GM12878 (cell line): ENCODE measurements around the gene GAMT.

ENCODE experiments used
- CBFB ChIP-seq: IDR thresholded peaks from 2 replicates; pipeline ENCODE4 v1.6.1; 2016; ENCODE audit warnings: antibody characterized with exemption, low read depth
- EED ChIP-seq: sonication (generic); IDR thresholded peaks from 2 replicates; pipeline ENCODE4 v1.6.1; 2016; ENCODE audit warnings: antibody characterized with exemption, low read depth
- EP300 ChIP-seq, 2 experiments: fragments of 150-350 bp in 1 of 2; IDR thresholded peaks; 2 replicates each; pipeline ENCODE4 v1.6.1; 2011 to 2012; ENCODE audit warnings: low read depth in 2 of 2, low read length in 2 of 2, borderline replicate concordance in 1 of 2, improper control_type of control experiment in 1 of 2, inconsistent platforms in 1 of 2; ENCODE audit not compliant: control insufficient read depth in 1 of 2
- FOS ChIP-seq: IDR thresholded peaks from 3 replicates; pipeline ENCODE4 v1.6.1; 2011; ENCODE audit warnings: borderline replicate concordance; ENCODE audit not compliant: insufficient read length; ENCODE audit errors: extremely low read depth
- HDAC2 ChIP-seq: fragments of 200-600 bp; sonication (generic); IDR thresholded peaks from 2 replicates; pipeline ENCODE4 v1.6.1; 2017
- JUNB ChIP-seq: IDR thresholded peaks from 2 replicates; pipeline ENCODE4 v1.6.1; 2016; ENCODE audit warnings: antibody characterized with exemption, mild to moderate bottlenecking
- KDM1A ChIP-seq: fragments of 200-600 bp; sonication (generic); IDR thresholded peaks from 2 replicates; pipeline ENCODE4 v1.6.1; 2016; ENCODE audit warnings: borderline replicate concordance
- MLLT1 ChIP-seq: fragments of 450-650 bp; IDR thresholded peaks from 2 replicates; pipeline ENCODE4 v1.6.1; 2016; ENCODE audit warnings: mild to moderate bottlenecking
- NFIC ChIP-seq: IDR thresholded peaks from 2 replicates; pipeline ENCODE4 v1.6.1; 2012; ENCODE audit warnings: low read depth, mild to moderate bottlenecking, inconsistent platforms, low read length, moderate library complexity
- POLR2AphosphoS5 ChIP-seq: IDR thresholded peaks from 2 replicates; pipeline ENCODE4 v1.6.1; 2011; ENCODE audit warnings: mild to moderate bottlenecking, low read length, inconsistent platforms
- TAF1 ChIP-seq: IDR thresholded peaks from 2 replicates; pipeline ENCODE4 v1.6.1; 2011; ENCODE audit warnings: mild to moderate bottlenecking, low read depth, low read length, borderline replicate concordance
- TF ChIP-seq, protein P1 (sequence below), 3 experiments: IDR thresholded peaks in 2 of 3; conservative IDR thresholded peaks in 1 of 3; 2 replicates each; pipeline ENCODE4 v1.5.1; 2011; ENCODE audit warnings: low read depth in 3 of 3, low read length in 3 of 3, mild to moderate bottlenecking in 3 of 3, control low read depth in 2 of 3, moderate library complexity in 2 of 3, inconsistent platforms in 1 of 3, mixed read lengths in 1 of 3; ENCODE audit not compliant: control insufficient read depth in 2 of 3, insufficient read depth in 1 of 3; ENCODE audit errors: extremely low read depth in 1 of 3
- TF ChIP-seq, protein P2 (sequence below): fragments of 450-650 bp; IDR thresholded peaks from 2 replicates; pipeline ENCODE4 v1.6.1; 2017; ENCODE audit warnings: mild to moderate bottlenecking, moderate library complexity

GRCh38 chr19:1441022-1441426 lies 39.7 kb upstream of the GAMT start:
- TF ChIP-seq, protein P1, sequence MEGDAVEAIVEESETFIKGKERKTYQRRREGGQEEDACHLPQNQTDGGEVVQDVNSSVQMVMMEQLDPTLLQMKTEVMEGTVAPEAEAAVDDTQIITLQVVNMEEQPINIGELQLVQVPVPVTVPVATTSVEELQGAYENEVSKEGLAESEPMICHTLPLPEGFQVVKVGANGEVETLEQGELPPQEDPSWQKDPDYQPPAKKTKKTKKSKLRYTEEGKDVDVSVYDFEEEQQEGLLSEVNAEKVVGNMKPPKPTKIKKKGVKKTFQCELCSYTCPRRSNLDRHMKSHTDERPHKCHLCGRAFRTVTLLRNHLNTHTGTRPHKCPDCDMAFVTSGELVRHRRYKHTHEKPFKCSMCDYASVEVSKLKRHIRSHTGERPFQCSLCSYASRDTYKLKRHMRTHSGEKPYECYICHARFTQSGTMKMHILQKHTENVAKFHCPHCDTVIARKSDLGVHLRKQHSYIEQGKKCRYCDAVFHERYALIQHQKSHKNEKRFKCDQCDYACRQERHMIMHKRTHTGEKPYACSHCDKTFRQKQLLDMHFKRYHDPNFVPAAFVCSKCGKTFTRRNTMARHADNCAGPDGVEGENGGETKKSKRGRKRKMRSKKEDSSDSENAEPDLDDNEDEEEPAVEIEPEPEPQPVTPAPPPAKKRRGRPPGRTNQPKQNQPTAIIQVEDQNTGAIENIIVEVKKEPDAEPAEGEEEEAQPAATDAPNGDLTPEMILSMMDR (IDR thresholded peaks at IDR 0.05 in 2 of 3, conservative IDR thresholded peaks at IDR 0.05 in 1 of 3; ENCODE audit: control insufficient read depth in 2 of 3, extremely low read depth in 1 of 3, insufficient read depth in 1 of 3, low read depth in 3 of 3, low read length in 3 of 3), result no peak
- TF ChIP-seq HDAC2 (no peak), FOS (no peak), CBFB (no peak), EP300 (IDR thresholded peaks at IDR 0.05; ENCODE audit: borderline replicate concordance in 1 of 2, control insufficient read depth in 1 of 2, low read depth in 2 of 2, low read length in 2 of 2) (no peak), EED (no peak), NFIC (no peak), MLLT1 (no peak), JUNB (no peak), KDM1A (no peak), TAF1 (no peak), POLR2AphosphoS5 (peak; percentile 10; the same call in 1 of the 2 replicates)
- TF ChIP-seq, protein P2, sequence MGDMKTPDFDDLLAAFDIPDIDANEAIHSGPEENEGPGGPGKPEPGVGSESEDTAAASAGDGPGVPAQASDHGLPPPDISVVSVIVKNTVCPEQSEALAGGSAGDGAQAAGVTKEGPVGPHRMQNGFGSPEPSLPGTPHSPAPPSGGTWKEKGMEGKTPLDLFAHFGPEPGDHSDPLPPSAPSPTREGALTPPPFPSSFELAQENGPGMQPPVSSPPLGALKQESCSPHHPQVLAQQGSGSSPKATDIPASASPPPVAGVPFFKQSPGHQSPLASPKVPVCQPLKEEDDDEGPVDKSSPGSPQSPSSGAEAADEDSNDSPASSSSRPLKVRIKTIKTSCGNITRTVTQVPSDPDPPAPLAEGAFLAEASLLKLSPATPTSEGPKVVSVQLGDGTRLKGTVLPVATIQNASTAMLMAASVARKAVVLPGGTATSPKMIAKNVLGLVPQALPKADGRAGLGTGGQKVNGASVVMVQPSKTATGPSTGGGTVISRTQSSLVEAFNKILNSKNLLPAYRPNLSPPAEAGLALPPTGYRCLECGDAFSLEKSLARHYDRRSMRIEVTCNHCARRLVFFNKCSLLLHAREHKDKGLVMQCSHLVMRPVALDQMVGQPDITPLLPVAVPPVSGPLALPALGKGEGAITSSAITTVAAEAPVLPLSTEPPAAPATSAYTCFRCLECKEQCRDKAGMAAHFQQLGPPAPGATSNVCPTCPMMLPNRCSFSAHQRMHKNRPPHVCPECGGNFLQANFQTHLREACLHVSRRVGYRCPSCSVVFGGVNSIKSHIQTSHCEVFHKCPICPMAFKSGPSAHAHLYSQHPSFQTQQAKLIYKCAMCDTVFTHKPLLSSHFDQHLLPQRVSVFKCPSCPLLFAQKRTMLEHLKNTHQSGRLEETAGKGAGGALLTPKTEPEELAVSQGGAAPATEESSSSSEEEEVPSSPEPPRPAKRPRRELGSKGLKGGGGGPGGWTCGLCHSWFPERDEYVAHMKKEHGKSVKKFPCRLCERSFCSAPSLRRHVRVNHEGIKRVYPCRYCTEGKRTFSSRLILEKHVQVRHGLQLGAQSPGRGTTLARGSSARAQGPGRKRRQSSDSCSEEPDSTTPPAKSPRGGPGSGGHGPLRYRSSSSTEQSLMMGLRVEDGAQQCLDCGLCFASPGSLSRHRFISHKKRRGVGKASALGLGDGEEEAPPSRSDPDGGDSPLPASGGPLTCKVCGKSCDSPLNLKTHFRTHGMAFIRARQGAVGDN, result no peak
